Osteocyte (in vitro differentiated cells): ENCODE measurements around the gene ETNK2. TPM values are rescaled to one million over a fixed set of nuclear protein-coding genes. Genes with fewer than 3 reads are reported as not detected.
"Not testable (repeated sequence)": the region's sequence is repeated elsewhere in the genome, so short reads cannot be mapped to it uniquely, and the experiment has no call there.

ENCODE experiments used
- DNase-seq: peaks from one replicate; pipeline ENCODE4 v3.0.0; 2021; ENCODE audit warnings: mixed read lengths; ENCODE audit not compliant: unreplicated experiment; ENCODE audit errors: extremely low spot score
- H3K27ac Mint-ChIP-seq: one replicate; pipeline ENCODE4 v1.8.0; 2021; ENCODE audit warnings: mild to moderate bottlenecking, mixed read lengths; ENCODE audit not compliant: unreplicated experiment
- H3K27me3 Mint-ChIP-seq: one replicate; pipeline ENCODE4 v1.8.0; 2021; ENCODE audit warnings: mixed read lengths; ENCODE audit not compliant: unreplicated experiment
- H3K36me3 Mint-ChIP-seq: one replicate; pipeline ENCODE4 v1.8.0; 2021; ENCODE audit warnings: mixed read lengths; ENCODE audit not compliant: unreplicated experiment
- H3K4me1 Mint-ChIP-seq: one replicate; pipeline ENCODE4 v1.8.0; 2021; ENCODE audit warnings: mixed read lengths; ENCODE audit not compliant: unreplicated experiment
- H3K4me3 Mint-ChIP-seq: one replicate; pipeline ENCODE4 v1.8.0; 2021; ENCODE audit warnings: mild to moderate bottlenecking, moderate library complexity, mixed read lengths; ENCODE audit not compliant: unreplicated experiment
- H3K9me3 Mint-ChIP-seq: one replicate; pipeline ENCODE4 v1.8.0; 2021; ENCODE audit warnings: mixed read lengths; ENCODE audit not compliant: unreplicated experiment
- total RNA-seq: library from RNA; stranded (reverse); gene quantifications from 2 replicates; pipeline ENCODE4 v1.2.1, GENCODE V29; 2021
- TF ChIP-seq, protein P1 (sequence below): fragments of 200-600 bp; sonication (generic); IDR thresholded peaks from 2 replicates; pipeline ENCODE4 v1.5.0; 2021; ENCODE audit warnings: antibody characterized with exemption, mild to moderate bottlenecking, moderate library complexity

ETNK2 gene
- total RNA-seq, 1 donor from 2014 or later: 15.4 TPM

DNA sequence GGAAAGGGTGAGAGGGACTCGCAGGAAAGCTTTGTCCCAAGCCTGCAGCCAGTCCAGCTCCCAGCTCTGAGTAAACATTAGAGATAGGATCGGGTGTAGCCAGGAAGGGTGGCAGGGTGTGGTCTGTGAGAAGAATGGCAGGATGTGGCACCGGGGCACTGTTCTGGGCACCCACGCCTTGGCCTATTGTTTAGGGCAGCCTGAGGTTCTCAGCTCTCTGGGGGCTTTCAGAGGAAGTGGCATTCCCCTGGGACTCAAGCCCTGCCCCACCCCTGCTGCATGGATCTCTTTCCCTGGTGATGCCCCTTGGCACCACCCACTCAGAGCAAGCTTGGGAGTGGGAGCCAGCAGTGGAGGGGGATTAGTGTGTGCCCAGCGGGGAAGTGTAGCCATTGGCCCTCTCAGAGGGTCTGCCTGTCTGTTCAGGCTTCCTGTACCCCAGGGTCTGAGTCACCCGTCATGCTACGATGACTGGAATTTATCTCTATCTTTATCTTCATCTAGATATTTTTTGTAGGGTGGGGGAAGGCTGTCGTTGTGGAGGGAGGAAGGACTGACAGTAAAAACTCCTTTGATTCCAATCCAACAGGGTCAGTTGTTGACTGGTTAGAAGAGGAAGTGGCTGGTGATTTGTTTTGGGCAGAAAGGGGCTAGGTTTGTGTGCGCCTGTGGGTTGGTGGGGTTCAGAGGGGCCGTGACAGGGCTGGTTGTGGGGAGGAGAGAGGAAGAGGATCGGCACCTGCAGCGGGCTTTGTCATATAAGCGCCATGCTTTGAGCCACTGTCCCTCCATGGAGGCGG, 47.3 kb downstream of the ETNK2 start:
- DNase-seq: no peak
- no peaks in the 10 kb centered on the region for H3K9me3 Mint-ChIP-seq
- no peak overlapping the region for H3K4me3 Mint-ChIP-seq
- TF ChIP-seq, protein P1, sequence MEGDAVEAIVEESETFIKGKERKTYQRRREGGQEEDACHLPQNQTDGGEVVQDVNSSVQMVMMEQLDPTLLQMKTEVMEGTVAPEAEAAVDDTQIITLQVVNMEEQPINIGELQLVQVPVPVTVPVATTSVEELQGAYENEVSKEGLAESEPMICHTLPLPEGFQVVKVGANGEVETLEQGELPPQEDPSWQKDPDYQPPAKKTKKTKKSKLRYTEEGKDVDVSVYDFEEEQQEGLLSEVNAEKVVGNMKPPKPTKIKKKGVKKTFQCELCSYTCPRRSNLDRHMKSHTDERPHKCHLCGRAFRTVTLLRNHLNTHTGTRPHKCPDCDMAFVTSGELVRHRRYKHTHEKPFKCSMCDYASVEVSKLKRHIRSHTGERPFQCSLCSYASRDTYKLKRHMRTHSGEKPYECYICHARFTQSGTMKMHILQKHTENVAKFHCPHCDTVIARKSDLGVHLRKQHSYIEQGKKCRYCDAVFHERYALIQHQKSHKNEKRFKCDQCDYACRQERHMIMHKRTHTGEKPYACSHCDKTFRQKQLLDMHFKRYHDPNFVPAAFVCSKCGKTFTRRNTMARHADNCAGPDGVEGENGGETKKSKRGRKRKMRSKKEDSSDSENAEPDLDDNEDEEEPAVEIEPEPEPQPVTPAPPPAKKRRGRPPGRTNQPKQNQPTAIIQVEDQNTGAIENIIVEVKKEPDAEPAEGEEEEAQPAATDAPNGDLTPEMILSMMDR: no peak
- H3K27ac Mint-ChIP-seq: peak overlapping the region; percentile 36
- no peaks in the 10 kb centered on the region for H3K36me3 Mint-ChIP-seq
- H3K4me1 Mint-ChIP-seq: peaks cover 25% of the 10 kb centered on the region
- no peaks in the 10 kb centered on the region for H3K27me3 Mint-ChIP-seq

GRCh38 chr1:204103431-204103741, 48.5 kb downstream of the ETNK2 start:
- H3K36me3 Mint-ChIP-seq: no peaks in the 10 kb centered on the region
- H3K27me3 Mint-ChIP-seq: no peaks in the 10 kb centered on the region
- no peak overlapping the region for H3K27ac Mint-ChIP-seq
- peaks cover 23% of the 10 kb centered on the region for H3K4me1 Mint-ChIP-seq
- no peak for DNase-seq
- H3K4me3 Mint-ChIP-seq: no peak overlapping the region
- TF ChIP-seq, protein P1: no peak
- no peaks in the 10 kb centered on the region for H3K9me3 Mint-ChIP-seq

DNA sequence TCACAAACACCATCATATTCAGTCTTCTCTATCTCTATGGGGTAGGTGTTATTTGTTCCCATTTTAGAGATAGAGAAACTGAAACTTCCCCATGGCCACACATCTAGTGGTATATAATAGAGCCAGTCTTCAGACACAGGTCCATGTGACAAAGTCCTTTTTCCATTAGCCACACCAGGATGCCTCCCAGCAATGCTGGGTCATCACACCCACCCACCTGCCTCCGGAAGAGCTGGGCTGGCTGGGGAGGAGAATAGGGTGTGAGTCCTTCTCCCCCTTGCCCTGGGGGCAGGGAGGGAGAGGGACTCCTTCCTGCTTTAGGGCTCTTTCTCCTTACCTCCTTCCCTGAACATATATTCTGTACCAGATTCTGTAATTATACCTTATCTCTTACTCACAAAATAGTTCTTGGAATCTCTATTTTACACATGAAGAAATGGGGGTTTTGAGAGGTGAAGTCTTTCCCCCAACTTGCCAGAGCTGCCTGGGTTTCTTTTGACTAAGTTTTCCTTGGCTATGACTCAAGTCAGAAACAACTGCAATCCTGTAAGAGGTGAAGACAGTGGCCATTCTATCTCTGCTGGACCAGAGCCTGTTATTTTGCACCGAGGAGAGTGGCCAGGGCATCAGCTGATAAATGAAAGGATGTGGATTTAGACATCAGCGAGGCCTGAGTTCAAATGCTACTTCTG, 49.0 kb downstream of the ETNK2 start:
- Mint-ChIP-seq H3K9me3 (no peaks in the 10 kb centered on the region), H3K27me3 (no peaks in the 10 kb centered on the region), H3K4me1 (peaks cover 23% of the 10 kb centered on the region), H3K36me3 (no peaks in the 10 kb centered on the region), H3K4me3 (no peak overlapping the region), H3K27ac (no peak overlapping the region)
- TF ChIP-seq, protein P1: no peak
- DNase-seq: no peak

GRCh38 chr1:204102029-204102611, 49.7 kb downstream of the ETNK2 start:
- TF ChIP-seq, protein P1: no peak
- DNase-seq: no peak
- Mint-ChIP-seq H3K4me1 (peaks cover 23% of the 10 kb centered on the region), H3K9me3 (no peaks in the 10 kb centered on the region), H3K27ac (no peak overlapping the region), H3K36me3 (no peaks in the 10 kb centered on the region), H3K4me3 (no peak overlapping the region), H3K27me3 (no peaks in the 10 kb centered on the region)

DNA sequence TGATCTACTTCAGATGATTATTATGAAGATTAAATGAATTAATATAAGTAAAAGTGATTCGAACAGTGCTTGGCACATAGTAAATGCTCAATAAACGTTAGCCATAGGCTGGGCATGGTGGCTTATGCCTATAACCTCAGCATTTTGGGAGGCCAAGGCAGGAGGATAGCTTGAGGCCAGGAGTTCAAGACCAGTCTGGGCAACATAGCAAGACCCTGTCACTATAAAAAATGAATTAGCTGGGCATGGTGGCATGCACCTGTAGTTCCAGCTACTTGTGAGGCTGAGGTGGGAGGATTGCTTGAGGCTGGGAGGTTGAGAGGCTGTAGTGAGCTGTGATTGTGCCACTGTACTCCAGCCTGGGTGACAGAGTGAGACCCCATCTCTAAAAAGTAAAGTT, 52.1 kb downstream of the ETNK2 start:
- H3K27me3 Mint-ChIP-seq, H3K27ac Mint-ChIP-seq, DNase-seq, H3K36me3 Mint-ChIP-seq, H3K9me3 Mint-ChIP-seq, H3K4me3 Mint-ChIP-seq: not testable (repeated sequence)
- H3K4me1 Mint-ChIP-seq: peaks cover 20% of the 10 kb centered on the region
